K562 (cell line): Measurements from ENCODE around the gene RABGAP1.

Experiments used
- ELF1 ChIP-seq: fragments of 200-800 bp; sonication (Bioruptor generic); IDR thresholded peaks from 2 replicates; pipeline ENCODE4 v1.6.1; 2016; ENCODE audit warnings: missing genetic modification characterization, missing compliant biosample characterization
- SIN3A ChIP-seq, 2 experiments: fragments of 150-350 bp in 1 of 2; IDR thresholded peaks; 2 replicates each; pipeline ENCODE4 v1.6.1; 2011 to 2016; ENCODE audit warnings: borderline replicate concordance in 2 of 2, low read depth in 2 of 2, low read length in 2 of 2, mild to moderate bottlenecking in 2 of 2, moderate library complexity in 2 of 2; ENCODE audit not compliant: control insufficient read depth in 1 of 2

GRCh38 chr9:123074628-123075027, 133.8 kb downstream of the RABGAP1 start:
- no peak for TF ChIP-seq ELF1 (tag)
- TF ChIP-seq SIN3A (IDR thresholded peaks at IDR 0.05; ENCODE audit: borderline replicate concordance in 2 of 2, control insufficient read depth in 1 of 2, low read depth in 2 of 2, low read length in 2 of 2): no peak
